ENCODE data around the gene DDIT4L. TPM values are rescaled to one million over a fixed set of nuclear protein-coding genes. Genes with fewer than 3 reads are reported as not detected.
"Not testable (repeated sequence)": the region's sequence is repeated elsewhere in the genome, so short reads cannot be mapped to it uniquely, and the experiment has no call there.

Gene DDIT4L, protein sequence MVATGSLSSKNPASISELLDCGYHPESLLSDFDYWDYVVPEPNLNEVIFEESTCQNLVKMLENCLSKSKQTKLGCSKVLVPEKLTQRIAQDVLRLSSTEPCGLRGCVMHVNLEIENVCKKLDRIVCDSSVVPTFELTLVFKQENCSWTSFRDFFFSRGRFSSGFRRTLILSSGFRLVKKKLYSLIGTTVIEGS
- total RNA-seq = not detected

GRCh38 chr4:100189820-100190642 lies at the start of gene DDIT4L:
Gene DDIT4L, minus strand, starts transcription at chr4:100190468. Its CDS starts 485 bp downstream, at chr4:100189983.
- Mint-ChIP-seq H3K4me1 (peaks cover 16% of the 10 kb centered on the region), H3K9me3 (no peaks in the 10 kb centered on the region), H3K27ac (peak within 1 kb of the TSS; percentile 11), H3K4me3 (peak within 1 kb of the TSS; percentile 66), H3K27me3 (peaks cover 52% of the 10 kb centered on the region), H3K36me3 (ENCODE audit: low read depth) (no peaks in the 10 kb centered on the region)
- CTCF ChIA-PET = interaction anchor here (0.9 kb wide), 1 partner anchor 96 kb away, joined by 3 read pairs; no protein-coding TSS in a partner anchor
- peak; percentile 10 for DNase-seq
- POLR2A ChIA-PET = no interaction called here

DNA sequence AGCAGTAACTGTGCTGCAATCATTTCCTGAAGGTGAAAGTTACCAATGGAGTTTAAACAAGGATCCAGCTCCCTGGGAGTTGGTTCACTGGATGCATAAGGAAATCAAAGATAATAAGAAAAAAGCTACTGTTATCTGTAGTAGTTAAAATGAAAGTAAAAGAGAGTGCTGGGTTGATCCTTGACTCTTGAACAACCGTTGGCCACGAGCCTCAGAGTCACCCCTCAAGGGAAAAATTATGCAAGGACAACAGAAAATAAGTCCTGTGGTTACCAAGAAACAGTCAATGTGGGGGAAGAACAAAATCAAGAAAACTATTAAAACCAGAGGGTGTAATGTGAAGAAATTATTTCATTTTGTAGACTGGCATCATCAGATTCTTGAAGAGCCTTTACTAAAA lies 49.7 kb upstream of the DDIT4L start:
- DNase-seq = no peak
- Mint-ChIP-seq H3K27ac (no peak overlapping the region), H3K9me3 (no peaks in the 10 kb centered on the region), H3K4me3 (no peak overlapping the region), H3K36me3 (ENCODE audit: low read depth) (no peaks in the 10 kb centered on the region), H3K27me3 (peaks cover 3% of the 10 kb centered on the region), H3K4me1 (peaks cover 3% of the 10 kb centered on the region)
- ChIA-PET CTCF (no interaction called here), POLR2A (no interaction called here)

- ChIA-PET CTCF (no interaction called here), POLR2A (no interaction called here)
- Mint-ChIP-seq H3K4me1 (no peaks in the 10 kb centered on the region), H3K9me3 (peaks cover 22% of the 10 kb centered on the region), H3K27ac (no peak overlapping the region), H3K4me3 (no peak overlapping the region), H3K27me3 (no peaks in the 10 kb centered on the region), H3K36me3 (ENCODE audit: low read depth) (no peaks in the 10 kb centered on the region)
- DNase-seq = no peak
Measured at GRCh38 chr4:100224721-100225120, 34.5 kb upstream of the DDIT4L start.

- H3K4me1 Mint-ChIP-seq = no peaks in the 10 kb centered on the region
- H3K27ac Mint-ChIP-seq = no peak overlapping the region
- CTCF ChIA-PET = no interaction called here
- H3K36me3 Mint-ChIP-seq (ENCODE audit: low read depth) = no peaks in the 10 kb centered on the region
- no peak overlapping the region for H3K4me3 Mint-ChIP-seq
- POLR2A ChIA-PET = no interaction called here
- no peak for DNase-seq
- H3K9me3 Mint-ChIP-seq = peaks cover 22% of the 10 kb centered on the region
- no peaks in the 10 kb centered on the region for H3K27me3 Mint-ChIP-seq
Measured at GRCh38 chr4:100224160-100224559, 33.9 kb upstream of the DDIT4L start.

DNA sequence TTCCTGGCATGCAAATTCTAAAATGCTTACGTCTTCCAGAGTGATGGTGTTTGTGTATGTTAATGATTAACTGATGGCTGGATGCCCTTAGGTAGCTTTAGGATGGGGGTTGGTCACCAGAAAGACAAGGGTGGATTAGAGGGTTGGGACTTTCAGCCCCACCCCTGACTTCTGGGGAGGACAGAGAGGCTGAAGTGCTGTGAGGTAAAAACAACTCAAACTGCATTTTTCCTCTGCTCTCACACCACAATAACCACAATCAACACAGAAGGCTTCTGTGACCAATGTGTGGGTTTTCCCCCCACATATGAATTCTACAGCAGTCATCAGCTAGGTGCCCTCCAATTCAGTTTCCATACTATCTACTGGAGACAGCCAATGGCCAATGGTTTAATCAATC lies 18.7 kb upstream of the DDIT4L start:
- ChIA-PET CTCF (interaction anchor here (0.6 kb wide), 1 partner anchor 232 kb away, joined by 3 read pairs; no protein-coding TSS in a partner anchor), POLR2A (no interaction called here)
- Mint-ChIP-seq H3K4me1 (peaks cover 7% of the 10 kb centered on the region), H3K27me3 (peaks cover 22% of the 10 kb centered on the region), H3K27ac (no peak overlapping the region), H3K4me3 (no peak overlapping the region), H3K36me3 (ENCODE audit: low read depth) (no peaks in the 10 kb centered on the region), H3K9me3 (no peaks in the 10 kb centered on the region)
- DNase-seq = no peak

DNA sequence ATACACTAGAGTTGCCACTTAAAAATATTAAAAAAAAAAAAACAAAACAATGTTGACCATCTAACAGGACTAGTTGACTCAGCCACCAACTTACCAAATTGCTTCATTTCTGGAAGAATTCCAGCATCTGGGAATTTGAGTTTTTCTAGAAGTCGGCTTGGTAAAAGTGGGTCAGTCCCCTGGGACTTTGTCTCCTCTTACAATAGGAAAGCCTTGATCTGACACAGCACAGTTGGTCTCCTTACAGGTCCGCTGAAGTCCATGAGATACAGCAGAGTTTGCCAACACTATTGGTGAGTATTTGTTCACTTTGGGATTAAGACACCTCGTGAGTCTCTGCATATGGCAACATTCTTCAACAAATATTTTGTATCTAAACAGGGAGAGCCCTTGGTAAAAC lies 18.2 kb upstream of the DDIT4L start:
- Mint-ChIP-seq H3K27ac (no peak overlapping the region), H3K36me3 (ENCODE audit: low read depth) (no peaks in the 10 kb centered on the region), H3K4me3 (no peak overlapping the region), H3K9me3 (no peaks in the 10 kb centered on the region), H3K4me1 (peaks cover 7% of the 10 kb centered on the region), H3K27me3 (peaks cover 19% of the 10 kb centered on the region)
- ChIA-PET POLR2A (no interaction called here), CTCF (interaction anchor here (0.7 kb wide), 1 partner anchor 188 kb away, joined by 3 read pairs; no protein-coding TSS in a partner anchor)
- no peak for DNase-seq

DNA sequence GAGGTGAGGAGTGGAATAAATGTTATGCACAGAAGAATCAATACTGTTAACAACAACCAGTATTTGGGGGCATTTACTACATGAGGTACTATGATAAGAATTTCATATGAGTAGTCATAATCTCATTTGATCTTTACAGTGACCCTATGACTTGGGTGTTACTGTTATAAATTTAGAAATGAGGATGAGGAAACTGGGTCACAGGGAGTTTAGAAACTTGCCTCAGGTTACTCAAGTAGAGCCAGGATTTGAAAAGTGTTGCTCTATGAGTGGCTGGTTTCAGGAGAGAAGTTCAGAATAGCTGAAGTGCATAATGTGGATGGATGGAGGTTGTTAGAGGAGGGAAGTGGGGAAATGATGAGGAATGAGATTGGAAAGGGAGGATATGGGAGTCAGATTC lies 16.6 kb upstream of the DDIT4L start:
- Mint-ChIP-seq H3K4me3 (no peak overlapping the region), H3K27ac (no peak overlapping the region), H3K27me3 (peaks cover 13% of the 10 kb centered on the region), H3K36me3 (ENCODE audit: low read depth) (no peaks in the 10 kb centered on the region), H3K4me1 (peaks cover 7% of the 10 kb centered on the region), H3K9me3 (no peaks in the 10 kb centered on the region)
- ChIA-PET CTCF (no interaction called here), POLR2A (no interaction called here)
- no peak for DNase-seq

DNA sequence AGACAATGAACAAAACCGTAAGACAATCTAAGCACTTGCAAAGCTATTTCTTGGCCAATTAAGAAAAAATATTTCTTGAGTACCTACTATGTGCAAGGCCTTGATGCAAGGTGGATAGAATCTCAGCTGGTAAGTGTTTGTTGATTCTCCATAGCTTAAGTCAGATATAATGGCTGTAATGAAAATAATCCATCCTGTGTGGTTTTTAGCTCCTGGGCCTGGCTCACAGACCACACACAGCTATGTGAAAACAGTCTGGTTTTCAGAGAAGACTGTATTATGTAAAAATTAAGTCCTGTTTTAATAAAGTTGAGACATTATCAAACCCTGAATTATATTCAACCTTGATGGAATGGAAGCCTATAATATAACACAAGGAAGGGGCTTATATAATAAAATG lies 7.8 kb upstream of the DDIT4L start:
- H3K27ac Mint-ChIP-seq = no peak overlapping the region
- no peak overlapping the region for H3K4me3 Mint-ChIP-seq
- H3K4me1 Mint-ChIP-seq = no peaks in the 10 kb centered on the region
- POLR2A ChIA-PET = no interaction called here
- H3K27me3 Mint-ChIP-seq = peaks cover 4% of the 10 kb centered on the region
- no peak for DNase-seq
- no peaks in the 10 kb centered on the region for H3K9me3 Mint-ChIP-seq
- CTCF ChIA-PET = no interaction called here
- no peaks in the 10 kb centered on the region for H3K36me3 Mint-ChIP-seq (ENCODE audit: low read depth)

DNA sequence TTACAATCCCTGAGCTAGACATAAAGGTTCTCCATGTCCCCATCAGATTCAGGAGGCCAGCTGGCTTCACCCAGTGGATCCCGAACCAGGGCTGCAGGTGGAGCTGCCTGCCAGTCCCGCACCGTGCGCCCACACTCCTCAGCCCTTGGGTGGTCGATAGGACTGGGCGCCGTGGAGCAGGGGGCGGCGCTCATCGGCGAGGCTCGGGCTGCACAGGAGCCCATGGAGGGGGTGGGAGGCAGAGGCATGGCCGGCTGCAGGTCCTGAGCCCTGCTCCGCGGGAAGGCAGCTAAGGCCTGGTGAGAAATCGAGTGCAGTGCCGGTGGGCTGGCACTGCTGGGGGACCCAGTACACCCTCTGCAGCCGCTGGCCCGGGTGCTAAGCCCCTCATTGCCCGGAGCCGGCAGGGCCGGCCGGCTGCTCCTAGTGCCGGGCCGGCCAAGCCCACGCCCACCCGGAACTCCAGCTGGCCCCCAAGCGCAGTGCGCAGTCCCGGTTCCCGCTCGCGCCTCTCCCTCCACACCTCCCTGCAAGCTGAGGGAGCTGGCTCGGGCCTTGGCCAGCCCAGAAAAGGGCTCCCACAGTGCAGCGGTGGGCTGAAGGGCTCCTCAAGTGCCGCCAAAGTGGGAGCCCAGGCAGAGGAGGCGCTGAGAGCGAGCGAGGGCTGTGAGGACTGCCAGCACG lies 6.3 kb upstream of the DDIT4L start:
- H3K27me3 Mint-ChIP-seq; H3K4me3 Mint-ChIP-seq; H3K4me1 Mint-ChIP-seq; H3K9me3 Mint-ChIP-seq; CTCF ChIA-PET; H3K36me3 Mint-ChIP-seq (ENCODE audit: low read depth); H3K27ac Mint-ChIP-seq; DNase-seq; POLR2A ChIA-PET: not testable (repeated sequence)

DNA sequence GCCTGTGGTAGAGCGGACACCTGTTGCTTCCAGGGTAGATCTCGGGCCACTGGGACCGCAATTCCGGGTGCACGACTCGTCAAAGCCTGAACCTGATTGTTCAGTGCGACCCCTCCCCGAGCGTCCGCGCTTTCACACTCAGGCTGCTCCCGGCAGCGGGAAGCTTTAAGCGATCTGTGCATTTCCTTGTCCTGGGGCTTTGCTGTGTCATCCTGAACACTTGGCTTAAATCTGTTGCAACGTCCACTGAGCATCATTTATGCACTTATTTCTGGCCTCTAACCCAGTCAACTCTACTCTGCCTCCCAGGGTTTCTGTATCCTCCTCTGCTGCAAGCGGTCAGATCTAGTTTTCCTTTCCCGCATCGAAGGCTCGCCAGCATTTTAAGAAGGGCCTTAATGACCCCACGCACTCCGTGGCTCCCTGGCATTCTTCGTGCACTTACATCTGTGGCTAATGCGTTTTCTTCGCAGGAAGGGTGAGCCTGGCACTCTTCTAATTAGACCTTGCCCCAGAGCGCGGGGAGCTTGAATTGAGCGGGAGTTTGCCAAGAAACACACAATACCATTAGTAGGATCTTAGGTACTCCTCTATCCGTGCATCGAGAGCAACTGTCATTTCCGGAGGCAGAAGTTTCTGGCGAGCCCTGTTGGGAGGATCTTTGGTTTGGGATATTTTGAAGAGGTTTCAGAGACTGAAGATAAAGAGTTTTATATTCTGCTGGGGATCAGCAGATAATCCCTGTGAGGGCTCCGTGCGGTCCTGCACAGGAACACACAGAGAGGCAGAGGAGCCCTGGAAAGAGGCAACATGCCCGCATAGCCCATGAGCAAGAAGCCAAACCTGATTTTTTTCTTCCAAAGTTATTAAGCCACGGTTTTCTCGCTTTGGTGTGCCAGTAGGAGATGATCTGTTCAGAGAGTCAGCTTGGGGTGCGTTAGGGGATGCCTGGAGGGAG lies 654 bp upstream of the DDIT4L start:
- ChIA-PET POLR2A (no interaction called here), CTCF (interaction anchor here (0.9 kb wide), 1 partner anchor 97 kb away, joined by 3 read pairs; no protein-coding TSS in a partner anchor)
- Mint-ChIP-seq H3K4me3 (peak overlapping the region; percentile 66), H3K9me3 (no peaks in the 10 kb centered on the region), H3K4me1 (peaks cover 16% of the 10 kb centered on the region), H3K36me3 (ENCODE audit: low read depth) (no peaks in the 10 kb centered on the region), H3K27ac (peak overlapping the region; percentile 11), H3K27me3 (peaks cover 49% of the 10 kb centered on the region)
- DNase-seq = no peak

- CTCF ChIA-PET = no interaction called here
- no peaks in the 10 kb centered on the region for H3K36me3 Mint-ChIP-seq (ENCODE audit: low read depth)
- H3K4me3 Mint-ChIP-seq = no peak overlapping the region
- peaks cover 56% of the 10 kb centered on the region for H3K27me3 Mint-ChIP-seq
- no peak overlapping the region for H3K27ac Mint-ChIP-seq
- POLR2A ChIA-PET = no interaction called here
- DNase-seq = no peak
- peaks cover 16% of the 10 kb centered on the region for H3K4me1 Mint-ChIP-seq
- H3K9me3 Mint-ChIP-seq = no peaks in the 10 kb centered on the region
Measured at GRCh38 chr4:100188829-100189228, 1.4 kb downstream of the DDIT4L start.

- POLR2A ChIA-PET = no interaction called here
- no peak overlapping the region for H3K4me3 Mint-ChIP-seq
- H3K9me3 Mint-ChIP-seq = no peaks in the 10 kb centered on the region
Measured at GRCh38 chr4:100187781-100188180, 2.5 kb downstream of the DDIT4L start.

More at GRCh38 chr4:100187781-100188180, 2.5 kb downstream of the DDIT4L start:
- Mint-ChIP-seq H3K36me3 (ENCODE audit: low read depth) (no peaks in the 10 kb centered on the region), H3K27ac (no peak overlapping the region), H3K4me1 (peaks cover 16% of the 10 kb centered on the region), H3K27me3 (peaks cover 56% of the 10 kb centered on the region)
- no peak for DNase-seq
- CTCF ChIA-PET = interaction anchor here (0.9 to 1.3 kb wide), 2 partner anchors 8 to 11 kb away, joined by 3 to 5 read pairs; no protein-coding TSS in a partner anchor

Data from activated CD4-positive, alpha-beta T cell treated with anti-CD3 and anti-CD28 coated beads, Interleukin-2, amount 10 ng/mL, durations not matched to agents 7 days and 5 days (primary cell).